K562 (cell line): ENCODE data around the gene ST3GAL5.

ENCODE experiments used
- CHD2 ChIP-seq: IDR thresholded peaks from 2 replicates; pipeline ENCODE4 v1.6.1; 2011; ENCODE audit warnings: low read depth, low read length
- GTF3C2 ChIP-seq: IDR thresholded peaks from 3 replicates; pipeline ENCODE4 v1.6.1; 2011; ENCODE audit warnings: borderline replicate concordance, mild to moderate bottlenecking, moderate library complexity; ENCODE audit not compliant: insufficient read length; ENCODE audit errors: extremely low read depth
- POLR2A ChIP-seq: fragments of 450-650 bp; conservative IDR thresholded peaks from 2 replicates; pipeline ENCODE4 v1.6.1; 2016
- POLR2AphosphoS5 ChIP-seq: IDR thresholded peaks from 2 replicates; pipeline ENCODE4 v1.6.1; 2011; ENCODE audit warnings: mild to moderate bottlenecking, low read depth, low read length, moderate library complexity; ENCODE audit not compliant: control insufficient read depth, insufficient read depth
- ZZZ3 ChIP-seq: fragments of 450-650 bp; IDR thresholded peaks from 2 replicates; pipeline ENCODE4 v1.6.1; 2016; ENCODE audit warnings: antibody characterized with exemption, mild to moderate bottlenecking, moderate library complexity

- TF ChIP-seq ZZZ3: no peak
- no peak for TF ChIP-seq GTF3C2
- TF ChIP-seq CHD2: no peak
- no peak for TF ChIP-seq POLR2AphosphoS5
- no peak for TF ChIP-seq POLR2A
Observed at GRCh38 chr2:85911814-85912692, 23.3 kb upstream of the ST3GAL5 start.
